HG03097 (cell line): ENCODE results near the gene KCNQ1OT1.

ENCODE experiments used
- ATAC-seq: cut with Tn5 transposase; IDR thresholded peaks from one replicate; pipeline ENCODE4 v1.9.1; 2021; ENCODE audit not compliant: unreplicated experiment, low FRiP score

KCNQ1OT1 gene

DNA sequence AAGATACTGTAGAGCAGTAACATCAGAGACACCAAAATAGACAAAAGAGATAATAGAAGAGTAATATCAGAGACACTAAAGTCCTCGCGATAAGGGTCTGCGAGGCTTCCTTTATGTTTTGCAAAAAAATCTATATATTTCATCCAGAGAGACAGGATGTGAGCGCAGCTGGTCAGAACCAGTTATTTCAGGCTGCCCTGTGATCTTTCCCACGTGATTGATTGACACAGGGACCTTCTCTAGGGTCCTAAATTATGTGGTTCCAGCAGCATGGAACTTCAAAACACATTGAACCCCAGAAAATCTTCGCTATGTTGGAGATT, 136.9 kb downstream of the KCNQ1OT1 start:
- ATAC-seq = no peak

DNA sequence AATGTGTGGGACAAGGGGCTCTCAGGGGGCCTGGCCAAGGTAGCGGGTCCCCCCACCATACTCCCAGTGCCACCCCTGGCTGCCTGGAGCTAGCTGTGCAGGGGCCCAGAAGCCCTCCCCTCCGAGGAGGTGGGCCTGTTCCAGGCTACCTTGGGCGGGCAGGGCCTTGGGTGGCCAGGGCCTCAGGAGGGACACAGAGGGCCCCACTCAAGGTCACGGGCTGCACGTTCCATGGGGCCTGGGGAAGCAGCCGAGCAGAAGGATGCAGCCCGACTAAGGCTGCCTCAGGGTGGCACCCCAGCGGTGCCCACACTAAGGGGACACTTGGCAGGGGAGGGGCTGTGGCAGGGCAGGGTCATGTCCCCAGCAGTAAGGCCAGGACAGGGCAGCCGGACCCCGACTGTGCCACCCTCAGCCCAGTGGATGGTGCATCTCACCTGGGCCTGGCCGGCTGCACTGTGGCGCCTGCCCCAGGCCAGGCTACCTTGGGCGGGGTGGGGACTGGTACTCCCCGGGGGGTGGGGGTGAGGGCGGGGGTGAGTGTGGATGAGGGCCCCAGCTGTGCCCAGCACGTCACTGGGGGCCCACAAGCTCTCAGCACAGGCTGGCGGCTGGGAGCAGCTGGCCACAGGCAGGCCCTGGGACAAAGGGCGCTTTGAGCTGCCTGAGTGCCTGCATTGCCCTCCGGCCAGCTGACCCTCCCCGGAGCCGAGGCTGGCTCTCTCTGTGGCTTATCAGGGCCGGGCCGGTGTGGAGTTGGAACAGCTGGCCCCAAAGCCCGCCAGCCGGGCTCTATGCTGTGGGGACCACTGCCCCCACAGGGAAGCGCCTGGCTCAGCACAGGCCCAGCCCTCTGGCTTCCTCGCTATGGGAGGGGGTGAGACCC, 137.9 kb downstream of the KCNQ1OT1 start:
- ATAC-seq = no peak

DNA sequence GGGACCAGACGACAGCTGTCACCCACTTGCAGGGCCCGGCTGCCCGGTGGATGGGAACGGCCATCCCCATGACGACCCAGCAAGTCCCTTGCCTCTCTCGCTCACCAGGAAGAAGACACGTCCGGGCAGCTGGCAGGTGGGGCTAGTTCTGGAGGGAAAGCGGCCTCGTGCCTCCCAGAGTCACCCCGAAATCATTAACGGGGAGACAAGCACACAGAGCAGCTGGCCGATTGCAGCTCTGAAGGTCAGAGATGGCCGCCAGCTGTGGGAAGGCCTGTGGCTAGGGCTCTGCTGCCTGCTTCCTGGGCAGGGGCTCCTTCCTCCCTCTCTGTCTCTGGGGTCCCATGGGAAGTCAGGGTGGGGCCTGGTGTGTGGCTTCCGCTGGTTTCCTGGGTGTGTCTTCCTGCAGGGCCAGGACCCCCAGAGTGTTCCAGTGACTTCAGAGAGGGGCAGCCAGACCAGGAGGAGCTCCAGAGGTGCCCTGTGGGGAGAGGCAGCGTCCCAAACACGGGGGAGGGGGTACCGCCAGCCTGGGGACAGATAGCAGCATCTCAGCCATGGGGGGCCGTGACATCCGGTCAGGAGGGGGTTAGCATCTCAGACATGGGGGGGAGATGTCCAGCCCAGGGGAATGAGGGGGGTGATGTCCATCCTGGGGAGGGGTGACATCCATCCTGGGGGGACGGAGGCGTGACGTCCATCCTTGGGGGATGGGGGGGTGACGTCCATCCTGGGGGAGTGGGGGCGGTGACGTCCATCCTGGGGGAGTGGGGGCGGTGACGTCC, 140.1 kb downstream of the KCNQ1OT1 start:
- ATAC-seq = no peak

DNA sequence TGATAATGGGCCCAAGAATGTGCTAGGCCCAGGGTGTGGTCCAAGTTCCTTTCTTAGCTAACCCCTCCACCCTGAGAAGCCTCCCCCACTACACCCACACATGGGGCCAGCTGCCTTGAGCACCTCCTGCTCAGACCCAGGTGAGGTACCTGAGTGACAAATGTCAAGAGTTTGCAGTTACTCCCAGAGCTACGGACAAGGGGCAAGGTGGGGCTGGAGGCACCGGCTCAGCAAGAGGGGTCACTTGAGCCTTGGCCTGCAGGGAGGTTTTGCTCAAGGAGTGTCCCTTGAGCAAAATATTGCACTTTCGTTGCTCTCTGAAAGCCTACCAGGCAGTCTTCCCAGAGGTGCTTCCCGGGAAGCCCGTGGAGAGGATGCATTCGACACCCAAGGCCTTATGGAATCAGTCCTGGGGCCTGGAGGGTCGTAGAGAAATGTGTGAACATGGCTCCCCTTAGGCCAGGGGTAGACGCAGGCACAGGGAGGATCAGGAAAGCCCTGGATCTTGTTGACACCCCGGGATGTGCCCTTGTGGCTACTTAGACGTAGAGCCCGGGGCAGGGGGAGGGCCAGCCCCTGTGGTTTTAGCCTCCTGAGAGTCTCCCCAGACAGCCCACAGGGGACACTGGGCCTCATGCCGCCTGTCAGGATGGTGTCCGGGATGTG, 140.8 kb downstream of the KCNQ1OT1 start:
- no peak for ATAC-seq

DNA sequence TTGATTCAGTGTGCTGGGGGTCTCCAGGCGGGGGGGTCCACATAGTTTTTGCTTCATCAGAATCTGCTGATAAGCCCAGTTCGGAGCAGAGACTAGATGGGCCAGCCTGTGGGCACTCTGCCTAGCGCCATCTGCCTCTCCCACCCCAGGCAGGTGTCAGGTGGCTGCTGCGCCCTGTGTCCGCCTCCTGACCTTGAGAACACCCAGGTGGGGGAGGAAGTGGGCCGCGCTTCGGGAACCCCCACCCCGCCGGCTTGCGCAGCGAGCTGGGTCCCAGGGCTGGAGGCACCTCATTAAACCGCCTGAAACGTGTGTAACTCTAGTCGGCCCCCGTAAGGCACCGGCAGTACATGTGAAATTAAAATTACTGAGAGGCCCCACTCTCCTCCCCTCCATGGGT, 141.4 kb downstream of the KCNQ1OT1 start:
- ATAC-seq = no peak
